Nephron (organoid): ENCODE measurements around the gene TLL2.

Experiments
- H3K27ac Mint-ChIP-seq, 3 experiments: 2 replicates each; pipeline ENCODE4 v1.8.0; 2020; ENCODE audit warnings: mixed read lengths in 3 of 3, mild to moderate bottlenecking in 2 of 3, moderate library complexity in 1 of 3
- H3K27me3 Mint-ChIP-seq: 2 replicates; pipeline ENCODE4 v1.8.0; 2021; ENCODE audit warnings: low read depth, mild to moderate bottlenecking, moderate library complexity, mixed read lengths
- H3K36me3 Mint-ChIP-seq: 2 replicates; pipeline ENCODE4 v1.8.0; 2020; ENCODE audit warnings: low read depth, mixed read lengths
- H3K4me1 Mint-ChIP-seq: 2 replicates; pipeline ENCODE4 v1.8.0; 2020; ENCODE audit warnings: mixed read lengths
- H3K4me3 Mint-ChIP-seq, 3 experiments: 2 replicates each; pipeline ENCODE4 v1.8.0; 2020; ENCODE audit warnings: mild to moderate bottlenecking in 3 of 3, mixed read lengths in 3 of 3, moderate library complexity in 2 of 3
- H3K9me3 Mint-ChIP-seq: 2 replicates; pipeline ENCODE4 v1.8.0; 2020; ENCODE audit warnings: mixed read lengths
- CTCF ChIP-seq, 3 experiments: fragments of 200-600 bp; sonication (generic); IDR thresholded peaks; one replicate each; pipeline ENCODE4 v1.5.0; 2021; ENCODE audit warnings: antibody characterized with exemption in 3 of 3; ENCODE audit not compliant: unreplicated experiment in 3 of 3

Gene TLL2

DNA sequence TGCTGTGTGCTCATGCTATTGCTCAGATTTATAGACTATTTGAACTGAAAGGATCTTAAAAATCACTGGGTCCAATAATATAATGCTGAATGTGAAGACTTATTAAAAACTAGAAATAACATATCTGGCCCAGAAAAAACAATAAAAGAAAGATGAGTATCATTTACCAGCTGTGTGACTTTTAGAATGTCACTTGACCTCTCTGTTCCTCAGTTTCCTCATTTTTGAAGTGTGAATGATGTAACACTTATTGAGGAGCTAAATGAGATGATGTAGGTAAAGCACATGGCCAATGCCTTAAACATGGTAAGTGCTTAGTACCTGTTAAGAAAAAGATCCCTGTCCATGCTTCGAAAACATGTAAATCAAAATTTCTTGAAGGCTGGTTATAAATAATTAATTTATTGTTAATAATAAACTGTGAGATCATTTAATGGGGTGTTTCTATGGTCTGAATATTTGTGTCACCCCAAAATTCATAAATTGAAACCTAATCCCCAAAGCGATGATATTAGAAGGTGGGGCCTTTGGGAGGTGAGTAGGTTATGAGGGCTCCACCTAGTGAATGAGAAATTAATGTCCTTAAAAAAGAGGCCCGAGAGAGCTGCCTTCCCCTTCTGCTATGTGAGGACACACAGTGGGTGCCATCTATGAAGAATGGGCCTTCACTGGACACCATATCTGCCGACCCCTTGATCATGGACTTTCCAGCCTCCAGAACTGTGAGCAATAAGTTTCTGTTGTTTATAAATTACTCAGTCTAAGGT, 196.5 kb downstream of the TLL2 start:
- H3K27ac Mint-ChIP-seq = no peak overlapping the region
- TF ChIP-seq CTCF (IDR thresholded peaks at IDR 0.05; ENCODE audit: unreplicated experiment in 3 of 3) = no peak
- H3K9me3 Mint-ChIP-seq = no peaks in the 10 kb centered on the region
- H3K4me1 Mint-ChIP-seq = peaks cover 7% of the 10 kb centered on the region
- no peaks in the 10 kb centered on the region for H3K36me3 Mint-ChIP-seq
- H3K4me3 Mint-ChIP-seq = no peak overlapping the region
- peaks cover 8% of the 10 kb centered on the region for H3K27me3 Mint-ChIP-seq
